ENCODE results near the gene EFEMP1.
"Not testable (repeated sequence)": the region's sequence is repeated elsewhere in the genome, so short reads cannot be mapped to it uniquely, and the experiment has no call there.

GRCh38 chr2:55831671-55832410 is 91.7 kb downstream of the EFEMP1 start:
- TF ChIP-seq, protein P1, sequence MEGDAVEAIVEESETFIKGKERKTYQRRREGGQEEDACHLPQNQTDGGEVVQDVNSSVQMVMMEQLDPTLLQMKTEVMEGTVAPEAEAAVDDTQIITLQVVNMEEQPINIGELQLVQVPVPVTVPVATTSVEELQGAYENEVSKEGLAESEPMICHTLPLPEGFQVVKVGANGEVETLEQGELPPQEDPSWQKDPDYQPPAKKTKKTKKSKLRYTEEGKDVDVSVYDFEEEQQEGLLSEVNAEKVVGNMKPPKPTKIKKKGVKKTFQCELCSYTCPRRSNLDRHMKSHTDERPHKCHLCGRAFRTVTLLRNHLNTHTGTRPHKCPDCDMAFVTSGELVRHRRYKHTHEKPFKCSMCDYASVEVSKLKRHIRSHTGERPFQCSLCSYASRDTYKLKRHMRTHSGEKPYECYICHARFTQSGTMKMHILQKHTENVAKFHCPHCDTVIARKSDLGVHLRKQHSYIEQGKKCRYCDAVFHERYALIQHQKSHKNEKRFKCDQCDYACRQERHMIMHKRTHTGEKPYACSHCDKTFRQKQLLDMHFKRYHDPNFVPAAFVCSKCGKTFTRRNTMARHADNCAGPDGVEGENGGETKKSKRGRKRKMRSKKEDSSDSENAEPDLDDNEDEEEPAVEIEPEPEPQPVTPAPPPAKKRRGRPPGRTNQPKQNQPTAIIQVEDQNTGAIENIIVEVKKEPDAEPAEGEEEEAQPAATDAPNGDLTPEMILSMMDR (conservative IDR thresholded peaks at IDR 0.05; ENCODE audit: low read length) = not testable (repeated sequence)
- TF ChIP-seq EZH2phosphoT487 (IDR thresholded peaks at IDR 0.05; ENCODE audit: borderline replicate concordance, low read depth, low read length) = not testable (repeated sequence)
